GM18519 (cell line): ENCODE data around the gene IL6ST.

Experiments used
- ATAC-seq: cut with Tn5 transposase; IDR thresholded peaks from one replicate; pipeline ENCODE4 v1.9.1; 2021; ENCODE audit warnings: mild to moderate bottlenecking, moderate library complexity; ENCODE audit not compliant: unreplicated experiment, low FRiP score

The IL6ST gene

DNA sequence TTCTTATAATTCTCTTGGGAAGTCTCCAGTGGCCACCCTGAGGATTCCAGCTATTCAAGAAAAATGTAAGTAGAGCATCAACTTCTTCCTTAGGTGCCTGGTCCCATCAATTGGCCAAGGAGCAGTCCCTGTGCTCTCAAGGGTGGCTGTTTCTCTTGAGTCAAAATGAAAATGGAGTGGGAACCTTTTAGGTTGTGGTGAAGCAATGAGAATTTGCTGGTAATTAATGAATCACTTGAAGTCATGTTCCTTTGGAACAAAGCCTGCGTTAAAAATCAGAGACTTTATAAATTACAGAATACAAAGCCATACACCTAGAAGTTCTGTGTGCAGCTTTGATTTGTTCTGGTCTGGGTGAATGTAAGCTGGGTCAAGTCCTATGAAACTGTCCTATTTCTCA lies 94.7 kb downstream of the IL6ST start:
- no peak for ATAC-seq

DNA sequence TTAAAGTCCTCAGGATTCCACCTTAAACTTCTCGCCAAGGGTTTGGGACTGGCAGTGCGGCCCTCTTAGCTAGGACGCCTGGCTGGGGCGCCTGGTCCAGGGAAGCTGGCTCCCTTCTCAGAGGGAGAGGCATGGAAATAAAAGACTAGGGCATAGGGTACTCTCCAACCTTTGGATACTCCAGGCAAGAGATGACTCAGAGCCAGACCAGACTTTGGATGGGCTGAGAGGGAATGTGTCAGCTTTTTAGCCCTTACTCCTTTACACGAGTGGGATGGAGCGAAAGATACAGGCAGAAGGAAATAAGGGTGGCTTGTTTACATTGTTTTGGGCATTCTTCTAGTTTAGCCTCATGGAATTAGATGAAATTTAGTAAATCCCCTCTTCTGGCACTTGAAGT lies 95.4 kb downstream of the IL6ST start:
- ATAC-seq, result no peak

GRCh38 chr5:55897905-55898304 lies 96.9 kb downstream of the IL6ST start:
- no peak for ATAC-seq

DNA sequence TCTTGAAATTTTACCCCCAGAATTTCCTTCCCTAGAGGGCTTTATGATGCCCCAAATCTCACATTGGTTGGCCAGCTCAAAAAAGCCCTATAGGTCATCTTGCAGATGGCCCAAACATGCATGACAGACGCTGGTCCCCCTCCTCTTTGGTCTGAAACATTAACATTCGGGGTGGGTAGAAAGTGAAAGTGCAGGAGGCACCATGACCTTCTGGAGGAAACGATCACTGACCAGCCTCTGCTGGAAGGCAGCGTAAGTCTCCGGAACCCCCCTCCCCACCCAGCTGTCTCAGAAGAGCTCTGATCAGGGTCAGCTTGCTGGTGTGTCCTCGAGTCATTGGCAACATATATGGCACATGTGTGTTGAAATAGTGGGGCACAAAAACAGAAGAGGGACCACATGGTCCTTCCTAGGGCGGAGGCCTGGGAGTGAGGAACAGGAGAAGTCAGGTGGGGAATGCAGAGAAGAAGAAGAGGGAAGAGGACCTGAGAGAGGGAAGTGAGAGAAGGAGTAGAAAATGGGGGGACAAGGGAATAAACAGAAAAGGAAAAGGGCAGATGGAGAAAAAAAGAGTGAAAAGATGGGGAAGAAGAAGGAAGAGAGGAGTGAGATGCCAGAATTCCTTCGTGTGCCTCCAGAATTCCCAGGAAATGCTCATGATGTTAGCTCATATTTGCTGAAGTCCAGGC lies 97.4 kb downstream of the IL6ST start:
- ATAC-seq, result no peak

- no peak for ATAC-seq
Observed at GRCh38 chr5:55896663-55897062, 98.1 kb downstream of the IL6ST start.

- no peak for ATAC-seq
Observed at GRCh38 chr5:55896238-55896637, 98.5 kb downstream of the IL6ST start.

DNA sequence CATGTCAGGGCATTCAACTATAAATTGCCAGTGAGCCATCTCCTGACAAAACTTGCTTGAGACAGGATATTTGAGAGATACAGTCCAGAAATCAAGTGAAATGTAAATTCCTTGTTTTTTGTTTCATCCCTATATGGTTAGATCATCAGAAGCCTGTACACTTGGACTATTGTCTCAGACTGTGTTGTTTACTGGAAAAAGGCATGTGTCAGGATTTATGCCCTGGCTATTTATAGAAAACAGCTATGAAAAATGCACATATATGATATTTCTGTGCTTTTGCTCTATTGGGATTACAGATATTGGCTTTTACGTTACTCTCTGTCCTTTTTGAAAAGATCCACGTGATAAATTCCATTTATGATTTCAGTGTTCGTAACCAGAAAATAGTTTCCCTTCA lies 99.4 kb downstream of the IL6ST start:
- no peak for ATAC-seq

- no peak for ATAC-seq
Observed at GRCh38 chr5:55894135-55894534, 100.6 kb downstream of the IL6ST start.

DNA sequence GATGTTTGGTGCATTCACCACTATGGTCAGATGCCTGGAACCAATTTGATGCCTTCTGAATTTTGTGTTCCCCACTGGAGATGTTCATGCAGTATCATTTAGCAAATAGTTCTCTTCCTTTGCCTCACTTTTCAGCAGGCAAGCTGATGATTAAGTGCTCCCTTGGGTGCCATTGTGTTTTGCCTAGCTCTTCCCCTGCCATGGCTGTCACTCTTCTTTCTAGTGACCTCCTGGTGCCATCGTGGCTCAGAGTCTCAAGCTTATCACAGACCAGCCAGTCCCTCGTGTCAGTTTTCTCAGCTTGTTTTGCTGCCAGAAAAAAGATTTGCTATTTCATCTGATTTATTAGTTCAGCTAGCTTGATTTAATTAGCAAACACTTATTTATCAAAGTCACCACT lies 102.3 kb downstream of the IL6ST start:
- ATAC-seq, result no peak

DNA sequence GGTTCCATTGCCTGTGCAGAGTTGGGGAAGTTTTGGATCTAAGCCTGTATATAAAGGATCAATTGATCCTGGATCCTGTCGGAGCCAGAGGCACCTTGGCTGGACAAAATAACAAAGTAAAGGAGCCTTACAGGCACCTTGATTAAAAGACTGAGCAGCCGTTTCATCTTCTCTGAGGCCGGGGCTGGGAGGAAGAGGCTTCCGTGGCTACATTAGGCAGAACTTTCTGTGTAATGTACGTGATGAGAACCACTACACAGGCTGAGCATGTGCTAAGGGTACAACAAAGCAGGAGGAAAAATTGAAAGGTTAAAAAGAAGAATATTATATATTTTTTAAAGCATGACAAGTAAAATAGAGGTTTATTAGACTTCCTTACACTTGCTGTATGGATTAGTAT lies 106.6 kb downstream of the IL6ST start:
- ATAC-seq, result no peak

DNA sequence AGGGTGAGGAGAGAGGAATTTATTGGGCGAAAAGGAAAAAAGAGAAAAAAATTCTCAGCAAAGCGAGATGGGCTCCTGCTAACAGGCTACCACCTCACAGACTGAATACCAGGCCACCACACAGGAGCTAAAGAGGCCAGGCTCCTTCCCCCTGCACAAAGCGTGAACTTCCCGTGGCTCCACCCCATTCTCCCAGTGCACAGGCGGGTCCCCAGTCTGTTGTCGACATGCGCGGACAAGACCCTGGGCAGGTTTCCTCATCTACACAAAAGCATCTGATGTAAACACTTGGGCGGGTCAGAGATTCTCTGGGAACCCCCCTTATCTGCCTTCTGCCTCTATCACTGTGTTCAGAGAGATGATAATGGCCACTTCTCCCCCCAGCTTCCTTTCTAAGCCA lies 109.4 kb downstream of the IL6ST start:
- ATAC-seq, result no peak
